HL-60 (cell line): ENCODE measurements around the gene EFNA2.

Experiments
- DNase-seq, 2 experiments: peaks; one replicate each; pipeline ENCODE4 v3.0.0-alpha.2; 2010 to 2020; ENCODE audit warnings: low read depth in 1 of 2, low spot score in 1 of 2
- H3K27ac ChIP-seq: fragments of 250-450 bp; sonication (Bioruptor Pico); replicated peaks from 2 replicates; pipeline ENCODE4 v1.5.1; 2020; ENCODE audit warnings: mild to moderate bottlenecking, moderate library complexity
- H3K27me3 ChIP-seq: fragments of 250-450 bp; sonication (Bioruptor Pico); 2 replicates; pipeline ENCODE4 v1.5.1; 2021; ENCODE audit warnings: mild to moderate bottlenecking, moderate library complexity; ENCODE audit not compliant: insufficient read depth, poor library complexity, severe bottlenecking
- H3K4me3 ChIP-seq: replicated peaks from 2 replicates; pipeline ENCODE4 v1.5.1; 2011; ENCODE audit warnings: mild to moderate bottlenecking, control low read depth, low read length; ENCODE audit not compliant: insufficient read depth
- GABPA ChIP-seq: IDR thresholded peaks from 2 replicates; pipeline ENCODE4 v1.6.1; 2012; ENCODE audit warnings: low read depth
- POLR2AphosphoS5 ChIP-seq: IDR thresholded peaks from 2 replicates; pipeline ENCODE4 v1.6.1; 2012; ENCODE audit warnings: low read depth
- SPI1 ChIP-seq: IDR thresholded peaks from 2 replicates; pipeline ENCODE4 v1.6.1; 2012; ENCODE audit warnings: low read depth, mild to moderate bottlenecking, borderline replicate concordance
- TF ChIP-seq, protein P1 (sequence below): IDR thresholded peaks from 2 replicates; pipeline ENCODE4 v1.6.1; 2012; ENCODE audit warnings: low read depth; ENCODE audit not compliant: insufficient replicate concordance
- TF ChIP-seq, protein P2 (sequence below): IDR thresholded peaks from one replicate; pipeline ENCODE4 v1.5.1; 2011; ENCODE audit warnings: low read length, control low read depth, inconsistent platforms; ENCODE audit not compliant: insufficient read depth

Gene EFNA2

DNA sequence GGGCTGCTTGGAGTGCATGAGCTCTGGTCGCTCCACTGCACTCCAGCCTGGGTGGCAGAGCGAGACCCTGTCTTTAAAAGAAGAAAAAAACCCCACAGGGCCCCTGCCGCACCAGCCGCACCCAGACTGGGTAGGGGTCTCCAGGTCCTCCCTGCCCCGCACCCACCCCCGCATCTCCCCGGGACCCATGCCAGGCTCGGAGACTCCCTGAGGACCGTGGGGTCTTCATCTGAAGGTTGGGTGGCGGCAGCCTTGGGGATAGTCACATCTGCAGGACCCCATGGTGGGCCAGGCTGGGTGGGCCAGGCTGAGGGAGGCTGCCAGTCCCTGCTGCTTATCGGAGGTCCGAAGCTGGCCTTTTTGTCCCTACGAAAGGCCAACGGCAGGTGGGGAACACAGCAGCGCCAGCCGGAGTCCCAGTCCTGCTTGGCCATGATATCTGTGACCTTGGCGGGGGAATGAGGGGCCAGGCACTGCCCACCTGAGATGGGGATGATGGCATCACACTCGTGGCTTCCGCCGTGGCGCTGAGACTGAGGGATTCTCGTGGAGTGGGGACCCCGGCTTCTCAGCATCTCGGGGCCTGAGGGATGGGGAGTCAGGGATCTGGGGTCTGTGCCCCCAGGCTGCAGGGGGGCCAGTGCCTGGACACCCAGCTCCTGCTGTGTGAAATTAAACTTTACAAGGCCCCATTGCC, 11.1 kb downstream of the EFNA2 start:
- no peak for DNase-seq
- H3K27ac ChIP-seq = no peak overlapping the region
- peaks cover 51% of the 10 kb centered on the region for H3K27me3 ChIP-seq
- TF ChIP-seq POLR2AphosphoS5 = no peak
- TF ChIP-seq, protein P1, sequence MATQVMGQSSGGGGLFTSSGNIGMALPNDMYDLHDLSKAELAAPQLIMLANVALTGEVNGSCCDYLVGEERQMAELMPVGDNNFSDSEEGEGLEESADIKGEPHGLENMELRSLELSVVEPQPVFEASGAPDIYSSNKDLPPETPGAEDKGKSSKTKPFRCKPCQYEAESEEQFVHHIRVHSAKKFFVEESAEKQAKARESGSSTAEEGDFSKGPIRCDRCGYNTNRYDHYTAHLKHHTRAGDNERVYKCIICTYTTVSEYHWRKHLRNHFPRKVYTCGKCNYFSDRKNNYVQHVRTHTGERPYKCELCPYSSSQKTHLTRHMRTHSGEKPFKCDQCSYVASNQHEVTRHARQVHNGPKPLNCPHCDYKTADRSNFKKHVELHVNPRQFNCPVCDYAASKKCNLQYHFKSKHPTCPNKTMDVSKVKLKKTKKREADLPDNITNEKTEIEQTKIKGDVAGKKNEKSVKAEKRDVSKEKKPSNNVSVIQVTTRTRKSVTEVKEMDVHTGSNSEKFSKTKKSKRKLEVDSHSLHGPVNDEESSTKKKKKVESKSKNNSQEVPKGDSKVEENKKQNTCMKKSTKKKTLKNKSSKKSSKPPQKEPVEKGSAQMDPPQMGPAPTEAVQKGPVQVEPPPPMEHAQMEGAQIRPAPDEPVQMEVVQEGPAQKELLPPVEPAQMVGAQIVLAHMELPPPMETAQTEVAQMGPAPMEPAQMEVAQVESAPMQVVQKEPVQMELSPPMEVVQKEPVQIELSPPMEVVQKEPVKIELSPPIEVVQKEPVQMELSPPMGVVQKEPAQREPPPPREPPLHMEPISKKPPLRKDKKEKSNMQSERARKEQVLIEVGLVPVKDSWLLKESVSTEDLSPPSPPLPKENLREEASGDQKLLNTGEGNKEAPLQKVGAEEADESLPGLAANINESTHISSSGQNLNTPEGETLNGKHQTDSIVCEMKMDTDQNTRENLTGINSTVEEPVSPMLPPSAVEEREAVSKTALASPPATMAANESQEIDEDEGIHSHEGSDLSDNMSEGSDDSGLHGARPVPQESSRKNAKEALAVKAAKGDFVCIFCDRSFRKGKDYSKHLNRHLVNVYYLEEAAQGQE = no peak
- no peak for TF ChIP-seq GABPA
- TF ChIP-seq SPI1 = no peak
- TF ChIP-seq, protein P2, sequence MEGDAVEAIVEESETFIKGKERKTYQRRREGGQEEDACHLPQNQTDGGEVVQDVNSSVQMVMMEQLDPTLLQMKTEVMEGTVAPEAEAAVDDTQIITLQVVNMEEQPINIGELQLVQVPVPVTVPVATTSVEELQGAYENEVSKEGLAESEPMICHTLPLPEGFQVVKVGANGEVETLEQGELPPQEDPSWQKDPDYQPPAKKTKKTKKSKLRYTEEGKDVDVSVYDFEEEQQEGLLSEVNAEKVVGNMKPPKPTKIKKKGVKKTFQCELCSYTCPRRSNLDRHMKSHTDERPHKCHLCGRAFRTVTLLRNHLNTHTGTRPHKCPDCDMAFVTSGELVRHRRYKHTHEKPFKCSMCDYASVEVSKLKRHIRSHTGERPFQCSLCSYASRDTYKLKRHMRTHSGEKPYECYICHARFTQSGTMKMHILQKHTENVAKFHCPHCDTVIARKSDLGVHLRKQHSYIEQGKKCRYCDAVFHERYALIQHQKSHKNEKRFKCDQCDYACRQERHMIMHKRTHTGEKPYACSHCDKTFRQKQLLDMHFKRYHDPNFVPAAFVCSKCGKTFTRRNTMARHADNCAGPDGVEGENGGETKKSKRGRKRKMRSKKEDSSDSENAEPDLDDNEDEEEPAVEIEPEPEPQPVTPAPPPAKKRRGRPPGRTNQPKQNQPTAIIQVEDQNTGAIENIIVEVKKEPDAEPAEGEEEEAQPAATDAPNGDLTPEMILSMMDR = no peak
- no peak overlapping the region for H3K4me3 ChIP-seq

DNA sequence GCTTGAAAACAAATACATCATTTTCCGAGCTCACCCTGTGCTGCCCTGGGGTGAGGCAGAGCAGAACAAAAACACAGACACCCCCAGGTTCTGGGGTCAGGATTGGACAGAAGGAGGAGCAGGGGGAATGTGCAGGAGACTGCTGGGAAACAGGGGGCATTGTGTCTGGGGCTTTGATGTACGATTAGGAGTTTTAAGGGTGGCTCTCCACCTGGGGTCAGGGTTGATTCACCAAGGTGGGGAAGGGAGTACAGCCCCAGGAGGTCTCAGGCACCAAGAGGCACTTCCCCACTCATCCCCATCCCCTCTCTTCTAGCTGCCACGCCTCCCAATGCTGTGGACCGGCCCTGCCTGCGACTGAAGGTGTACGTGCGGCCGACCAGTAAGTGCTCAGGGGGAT, 12.6 kb downstream of the EFNA2 start:
- Histone ChIP-seq H3K27me3 (peaks cover 36% of the 10 kb centered on the region), H3K4me3 (no peak overlapping the region), H3K27ac (no peak overlapping the region)
- DNase-seq = no peak
- TF ChIP-seq SPI1 (no peak), GABPA (no peak), POLR2AphosphoS5 (no peak)
- TF ChIP-seq, protein P2 = no peak
- TF ChIP-seq, protein P1 = no peak

DNA sequence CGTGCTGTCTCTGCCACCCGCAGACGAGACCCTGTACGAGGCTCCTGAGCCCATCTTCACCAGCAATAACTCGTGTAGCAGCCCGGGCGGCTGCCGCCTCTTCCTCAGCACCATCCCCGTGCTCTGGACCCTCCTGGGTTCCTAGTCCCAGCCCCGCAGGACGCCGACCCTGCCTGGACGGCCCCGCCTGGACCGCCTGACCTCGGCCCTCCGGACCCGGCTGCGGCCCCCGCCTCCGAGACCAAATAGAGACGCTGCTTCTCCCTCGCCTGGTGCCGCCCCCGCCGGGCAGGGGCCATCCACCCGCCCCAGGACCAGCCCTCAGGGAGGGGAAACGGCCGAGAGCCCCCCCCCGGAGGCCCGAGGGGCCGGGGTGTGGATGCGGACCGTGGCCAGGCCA, 14.1 kb downstream of the EFNA2 start:
- H3K27ac ChIP-seq = no peak overlapping the region
- no peak for DNase-seq
- peaks cover 20% of the 10 kb centered on the region for H3K27me3 ChIP-seq
- H3K4me3 ChIP-seq = no peak overlapping the region
- TF ChIP-seq, protein P1 = no peak
- TF ChIP-seq SPI1 = no peak
- TF ChIP-seq, protein P2 = no peak
- TF ChIP-seq GABPA = no peak
- TF ChIP-seq POLR2AphosphoS5 = no peak
